Astrocyte (in vitro differentiated cells and primary cell): ENCODE measurements around the gene UPK3BL1.
"Not testable (repeated sequence)": the region's sequence is repeated elsewhere in the genome, so short reads cannot be mapped to it uniquely, and the experiment has no call there.

ENCODE experiments used
- EZH2 ChIP-seq: IDR thresholded peaks from 2 replicates; pipeline ENCODE4 v1.6.1; 2012; ENCODE audit warnings: mild to moderate bottlenecking, low read length, inconsistent platforms; ENCODE audit not compliant: insufficient read depth
- TF ChIP-seq, protein P1 (sequence below): IDR thresholded peaks from 2 replicates; pipeline ENCODE4 v1.5.1; 2011; ENCODE audit warnings: low read depth, mild to moderate bottlenecking, inconsistent platforms, low read length, moderate library complexity; ENCODE audit not compliant: insufficient read depth

GRCh38 chr7:102602317-102602716 is 40.3 kb downstream of the UPK3BL1 start:
- not testable (repeated sequence) for TF ChIP-seq EZH2
- TF ChIP-seq, protein P1, sequence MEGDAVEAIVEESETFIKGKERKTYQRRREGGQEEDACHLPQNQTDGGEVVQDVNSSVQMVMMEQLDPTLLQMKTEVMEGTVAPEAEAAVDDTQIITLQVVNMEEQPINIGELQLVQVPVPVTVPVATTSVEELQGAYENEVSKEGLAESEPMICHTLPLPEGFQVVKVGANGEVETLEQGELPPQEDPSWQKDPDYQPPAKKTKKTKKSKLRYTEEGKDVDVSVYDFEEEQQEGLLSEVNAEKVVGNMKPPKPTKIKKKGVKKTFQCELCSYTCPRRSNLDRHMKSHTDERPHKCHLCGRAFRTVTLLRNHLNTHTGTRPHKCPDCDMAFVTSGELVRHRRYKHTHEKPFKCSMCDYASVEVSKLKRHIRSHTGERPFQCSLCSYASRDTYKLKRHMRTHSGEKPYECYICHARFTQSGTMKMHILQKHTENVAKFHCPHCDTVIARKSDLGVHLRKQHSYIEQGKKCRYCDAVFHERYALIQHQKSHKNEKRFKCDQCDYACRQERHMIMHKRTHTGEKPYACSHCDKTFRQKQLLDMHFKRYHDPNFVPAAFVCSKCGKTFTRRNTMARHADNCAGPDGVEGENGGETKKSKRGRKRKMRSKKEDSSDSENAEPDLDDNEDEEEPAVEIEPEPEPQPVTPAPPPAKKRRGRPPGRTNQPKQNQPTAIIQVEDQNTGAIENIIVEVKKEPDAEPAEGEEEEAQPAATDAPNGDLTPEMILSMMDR, result not testable (repeated sequence)
